Measurements from ENCODE around the gene C3orf70. TPM values are rescaled to one million over a fixed set of nuclear protein-coding genes. Genes with fewer than 3 reads are reported as not detected.

The C3orf70 gene
- total and polyA plus RNA-seq, 10 donors = 0.41 to 9.9 (median 5.7) TPM

GRCh38 chr3:185076219-185076618 is 76.6 kb downstream of the C3orf70 start:
- TF ChIP-seq POLR2AphosphoS5 (IDR thresholded peaks at IDR 0.05) (no peak), POLR2A (IDR thresholded peaks at IDR 0.05) (no peak), CTCF (IDR thresholded peaks at IDR 0.05 in 8 of 11, conservative IDR thresholded peaks at IDR 0.05 in 3 of 11) (no peak)

GRCh38 chr3:185075547-185075946 is 77.3 kb downstream of the C3orf70 start:
- H3K27ac ChIP-seq = no peak overlapping the region
- intact Hi-C loops (cut with DNase I; ENCODE audit: low total_unique reads) = no loop called here
- DNase-seq = no peak
- H3K36me3 ChIP-seq = no peaks in the 10 kb centered on the region
- no peaks in the 10 kb centered on the region for H3K27me3 ChIP-seq (replicated peaks in 1 of 7)
- H3K4me3 ChIP-seq = no peak overlapping the region
- 79 to 84% (median 83%) methylated on average over 13 of the region's 13 CpGs for WGBS, 5 donors
- TF ChIP-seq POLR2A (IDR thresholded peaks at IDR 0.05) (no peak), CTCF (IDR thresholded peaks at IDR 0.05 in 8 of 11, conservative IDR thresholded peaks at IDR 0.05 in 3 of 11) (no peak), POLR2AphosphoS5 (IDR thresholded peaks at IDR 0.05) (no peak)
- H3K4me1 ChIP-seq = peaks cover 0 to 2% (median 0%) of the 10 kb centered on the region in 6 donors
- H3K9me3 ChIP-seq = no peaks in the 10 kb centered on the region

More at GRCh38 chr3:185076219-185076618, 76.6 kb downstream of the C3orf70 start:
- H3K9me3 ChIP-seq = no peaks in the 10 kb centered on the region
- H3K36me3 ChIP-seq = no peaks in the 10 kb centered on the region
- DNase-seq = no peak
- no peaks in the 10 kb centered on the region for H3K27me3 ChIP-seq (replicated peaks in 1 of 7)
- no peak overlapping the region for H3K27ac ChIP-seq
- no peak overlapping the region for H3K4me3 ChIP-seq
- intact Hi-C loops (cut with DNase I; ENCODE audit: low total_unique reads) = no loop called here
- 73 to 90% (median 83%) methylated on average over 8 of the region's 8 CpGs for WGBS, 5 donors
- no peaks in the 10 kb centered on the region for H3K4me1 ChIP-seq

GRCh38 chr3:185071287-185071800 is 81.5 kb downstream of the C3orf70 start:
- no peak for DNase-seq
- H3K9me3 ChIP-seq = no peaks in the 10 kb centered on the region
- H3K27ac ChIP-seq = no peak overlapping the region
- H3K36me3 ChIP-seq = no peaks in the 10 kb centered on the region
- no peaks in the 10 kb centered on the region for H3K27me3 ChIP-seq (replicated peaks in 1 of 7)
- H3K4me1 ChIP-seq = peaks cover 0 to 10% (median 0%) of the 10 kb centered on the region in 6 donors
- TF ChIP-seq POLR2A (IDR thresholded peaks at IDR 0.05) = no peak
- TF ChIP-seq POLR2AphosphoS5 (IDR thresholded peaks at IDR 0.05) = no peak
- no peak for TF ChIP-seq CTCF (IDR thresholded peaks at IDR 0.05 in 8 of 11, conservative IDR thresholded peaks at IDR 0.05 in 3 of 11)
- WGBS, 5 donors = 50 to 76% (median 70%) methylated on average over 2 to 7 of the region's 7 CpGs
- intact Hi-C loops (cut with DNase I; ENCODE audit: low total_unique reads) = no loop called here
- H3K4me3 ChIP-seq = no peak overlapping the region

GRCh38 chr3:185070491-185071286 is 82.2 kb downstream of the C3orf70 start:
- H3K36me3 ChIP-seq = no peaks in the 10 kb centered on the region
- DNase-seq = no peak
- H3K4me3 ChIP-seq = no peak overlapping the region
- no peaks in the 10 kb centered on the region for H3K27me3 ChIP-seq (replicated peaks in 1 of 7)
- WGBS, 5 donors = 77 to 86% (median 82%) methylated on average over 17 to 22 of the region's 22 CpGs
- intact Hi-C loops (cut with DNase I; ENCODE audit: low total_unique reads) = no loop called here
- no peak for TF ChIP-seq POLR2AphosphoS5 (IDR thresholded peaks at IDR 0.05)
- TF ChIP-seq POLR2A (IDR thresholded peaks at IDR 0.05) = no peak
- TF ChIP-seq CTCF (IDR thresholded peaks at IDR 0.05 in 8 of 11, conservative IDR thresholded peaks at IDR 0.05 in 3 of 11) = peak in 6 of 11 experiments; percentile 21 to 45 (median 32)
- no peaks in the 10 kb centered on the region for H3K9me3 ChIP-seq
- H3K27ac ChIP-seq = no peak overlapping the region
- peaks cover 0 to 10% (median 0%) of the 10 kb centered on the region in 6 donors for H3K4me1 ChIP-seq

Measured in spleen (tissue), 11 donors.